RCC 7860 (cell line): ENCODE data around the gene ACKR3.

ENCODE experiments used
- DNase-seq: peaks from one replicate; pipeline ENCODE4 v3.0.0-alpha.2; 2015; ENCODE audit warnings: low spot score
- FAIRE-seq: peaks from 2 replicates; lab custom pipeline; 2012; peaks lifted over from hg19 to GRCh38; lab: Jason Lieb, UNC

ACKR3 gene

DNA sequence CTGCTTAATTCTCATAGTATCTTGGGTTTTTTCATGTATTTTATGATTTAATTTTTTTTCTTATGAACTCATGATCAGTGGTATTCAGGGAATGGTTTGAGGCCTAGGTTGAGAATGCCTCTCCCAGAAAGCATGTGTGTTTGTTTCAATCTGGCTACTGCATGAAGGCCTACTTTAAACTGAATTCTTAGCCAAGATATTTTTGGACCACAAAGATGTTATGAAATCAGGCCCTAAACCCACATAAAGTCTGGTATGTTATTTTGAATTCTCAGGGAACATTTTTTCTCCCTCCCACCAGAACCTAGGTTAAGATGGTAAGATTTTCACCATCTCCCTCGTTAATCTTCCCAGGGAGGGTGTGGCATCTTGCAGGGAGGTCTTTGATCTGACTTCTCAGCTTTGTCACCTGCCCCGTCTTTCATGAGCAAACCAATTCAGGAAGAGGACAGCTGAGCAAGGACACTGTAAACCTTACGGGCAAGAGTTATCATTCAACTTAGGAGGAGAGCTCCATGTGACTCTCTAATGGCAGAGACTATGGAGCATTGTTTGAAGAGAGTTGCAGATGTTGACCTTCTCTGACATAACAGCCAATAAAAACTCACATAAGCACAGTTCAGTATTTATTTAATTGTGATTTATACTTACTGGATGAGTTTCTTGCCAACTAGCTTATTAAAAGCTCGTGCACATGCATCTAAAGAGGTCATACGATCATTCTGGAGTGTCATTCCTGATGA is 21.3 kb upstream of the ACKR3 start:
- FAIRE-seq = no peak

DNA sequence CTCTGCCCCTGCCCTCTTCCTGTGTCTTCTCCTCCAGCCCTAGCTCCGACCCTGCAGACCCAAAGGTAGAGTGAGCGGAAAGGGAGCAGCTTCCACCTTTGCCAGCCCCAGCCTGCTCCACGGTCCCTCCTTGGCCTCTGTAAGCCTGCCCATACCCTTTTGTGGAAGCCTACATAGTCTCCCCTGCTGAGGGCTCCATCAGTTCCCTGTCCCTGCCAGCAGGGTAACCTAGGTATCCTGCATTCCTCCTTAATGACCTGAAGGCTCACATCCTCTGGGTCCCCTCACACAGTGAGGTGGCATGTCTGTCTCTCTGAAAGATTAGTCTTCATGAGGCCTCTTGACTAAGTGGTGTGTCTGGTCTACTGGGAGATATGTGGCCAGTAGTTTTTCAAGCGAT is 20.5 kb upstream of the ACKR3 start:
- DNase-seq (no peak), FAIRE-seq (no peak)

More for the DNA sequence above, 21.3 kb upstream of the ACKR3 start:
- DNase-seq = no peak

DNA sequence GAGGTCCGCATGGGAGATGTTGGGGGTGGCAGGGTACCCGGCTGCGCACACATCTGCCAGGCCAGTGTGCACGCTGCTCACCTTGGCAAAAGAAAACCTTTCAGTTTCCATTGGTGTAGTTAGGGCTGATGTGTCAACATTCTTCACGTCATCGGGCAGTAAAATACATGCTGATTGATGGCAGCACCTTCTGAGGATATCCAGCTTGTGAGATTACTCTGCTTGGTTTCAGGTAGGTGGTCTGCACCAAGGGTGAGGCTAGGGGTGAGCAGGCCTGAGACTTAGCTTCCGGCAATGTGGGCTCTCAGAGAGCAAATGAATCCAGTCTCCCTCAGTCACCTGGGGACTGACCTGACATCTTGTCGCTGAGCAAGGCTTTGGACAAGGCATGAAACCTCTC is 19.3 kb upstream of the ACKR3 start:
- DNase-seq (no peak), FAIRE-seq (no peak)

GRCh38 chr2:236550701-236551465 is 18.7 kb upstream of the ACKR3 start:
- no peak for DNase-seq
- no peak for FAIRE-seq

DNA sequence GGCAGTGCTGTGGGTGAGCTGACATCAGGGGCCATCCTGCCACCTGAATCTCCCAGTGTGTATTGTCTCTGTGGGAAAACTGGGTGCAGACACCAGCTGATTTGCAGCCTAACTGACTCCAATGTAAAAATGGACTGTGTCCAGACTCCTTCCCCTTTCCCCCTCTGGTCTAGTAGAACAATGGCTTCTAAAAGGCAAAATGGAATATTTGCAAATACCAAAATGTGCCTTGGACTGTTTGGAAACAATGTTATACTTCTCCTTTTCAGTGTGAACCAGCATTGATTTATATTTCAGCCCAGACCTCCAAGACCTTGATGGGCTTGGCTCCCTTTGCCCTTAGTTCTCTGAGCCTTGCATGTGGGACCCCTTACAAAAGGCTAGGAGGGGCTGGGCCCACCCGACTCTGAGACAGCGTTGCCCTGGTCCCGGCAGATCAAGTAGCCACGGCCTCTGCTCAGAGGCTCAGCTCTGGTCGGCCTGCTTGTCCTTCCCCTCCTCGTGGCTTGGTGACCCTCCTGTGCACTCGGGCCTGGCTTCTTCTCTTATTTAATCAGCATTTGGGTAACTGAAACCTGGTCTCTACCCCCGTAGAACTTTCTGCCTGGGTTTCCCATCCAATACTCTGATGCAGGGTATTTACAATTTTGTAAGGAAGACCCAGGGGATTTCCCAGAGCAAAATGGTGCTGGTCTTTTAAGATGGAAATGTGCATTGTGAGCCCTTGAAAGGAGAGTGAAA is 18.0 kb upstream of the ACKR3 start:
- FAIRE-seq (no peak), DNase-seq (no peak)

DNA sequence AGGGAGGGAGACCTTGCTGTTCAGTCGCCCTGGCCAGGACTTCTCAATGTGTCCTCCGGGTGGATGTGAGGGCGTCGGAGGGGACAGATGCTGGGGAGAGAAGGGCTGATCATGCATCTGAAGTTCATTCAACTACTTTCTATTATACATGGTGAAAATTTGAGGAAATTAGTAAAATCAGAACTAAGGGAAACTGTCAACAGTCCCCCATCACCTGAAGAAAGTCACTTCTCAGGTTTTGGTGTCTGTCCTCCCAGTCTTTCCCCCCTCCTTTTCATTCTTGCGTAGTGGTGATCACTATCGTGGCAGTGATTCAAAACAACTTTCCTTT is 17.4 kb upstream of the ACKR3 start:
- no peak for FAIRE-seq

GRCh38 chr2:236552581-236553363 is 16.9 kb upstream of the ACKR3 start:
- FAIRE-seq (no peak), DNase-seq (no peak)

More for the DNA sequence above, 17.4 kb upstream of the ACKR3 start:
- DNase-seq = no peak

DNA sequence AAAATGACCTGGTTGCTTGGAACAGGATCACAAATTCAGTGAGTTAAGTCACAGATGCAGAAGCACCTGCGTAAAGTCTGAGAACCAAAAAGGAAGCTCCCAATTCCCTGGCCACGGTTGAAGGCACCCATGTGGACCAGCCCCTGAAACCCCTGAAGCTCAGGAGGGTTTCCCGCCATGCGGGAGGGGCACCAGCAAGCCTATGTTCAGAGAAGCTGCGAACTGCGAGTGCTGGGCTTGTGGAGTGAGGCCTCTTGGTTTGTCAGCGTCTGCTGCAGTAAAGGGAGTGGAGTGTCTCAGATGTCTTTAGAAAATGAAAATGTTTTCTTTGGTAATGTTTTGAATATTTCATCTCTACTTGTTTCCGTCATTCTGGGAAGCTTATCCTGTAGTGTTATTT is 16.1 kb upstream of the ACKR3 start:
- no peak for FAIRE-seq
- DNase-seq = no peak

DNA sequence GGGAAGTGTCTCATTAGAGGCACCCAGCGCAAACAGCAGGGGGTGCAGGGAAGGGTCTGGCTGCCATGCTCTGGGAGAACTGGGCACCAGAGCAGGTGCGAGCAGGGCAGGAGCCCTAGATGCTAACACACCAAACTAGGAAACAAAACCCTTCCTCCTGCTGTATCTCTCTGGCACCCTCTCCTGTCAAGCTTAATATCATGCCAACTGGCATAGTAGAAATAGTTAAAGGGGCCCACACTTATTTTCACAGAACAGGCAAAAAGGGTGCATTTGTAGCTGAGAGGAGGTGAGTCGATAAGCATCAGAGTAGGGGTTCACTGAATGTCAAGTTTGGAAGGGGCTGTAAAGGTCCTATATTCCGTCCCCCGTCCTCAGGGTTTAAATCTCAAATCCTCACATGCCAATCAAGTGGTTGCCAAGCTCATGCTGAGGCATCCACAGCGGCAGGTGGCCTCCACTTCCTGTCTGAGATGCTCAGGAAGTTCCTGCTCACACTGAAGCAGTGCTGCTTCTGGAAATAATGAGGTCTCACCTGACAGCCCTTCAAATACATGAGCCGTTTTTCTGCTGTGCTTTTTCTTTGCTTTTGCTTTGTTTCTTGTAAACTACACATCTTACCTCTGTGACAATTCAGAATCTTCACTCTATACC is 14.9 kb upstream of the ACKR3 start:
- FAIRE-seq (no peak), DNase-seq (no peak)

- FAIRE-seq = no peak
- no peak for DNase-seq
These were observed 14.1 kb upstream of the ACKR3 start for GRCh38 chr2:236555481-236555880.

GRCh38 chr2:236557306-236558030 is 12.2 kb upstream of the ACKR3 start:
- no peak for FAIRE-seq

GRCh38 chr2:236558036-236558435 is 11.6 kb upstream of the ACKR3 start:
- DNase-seq (no peak), FAIRE-seq (no peak)

More at GRCh38 chr2:236557306-236558030, 12.2 kb upstream of the ACKR3 start:
- no peak for DNase-seq

DNA sequence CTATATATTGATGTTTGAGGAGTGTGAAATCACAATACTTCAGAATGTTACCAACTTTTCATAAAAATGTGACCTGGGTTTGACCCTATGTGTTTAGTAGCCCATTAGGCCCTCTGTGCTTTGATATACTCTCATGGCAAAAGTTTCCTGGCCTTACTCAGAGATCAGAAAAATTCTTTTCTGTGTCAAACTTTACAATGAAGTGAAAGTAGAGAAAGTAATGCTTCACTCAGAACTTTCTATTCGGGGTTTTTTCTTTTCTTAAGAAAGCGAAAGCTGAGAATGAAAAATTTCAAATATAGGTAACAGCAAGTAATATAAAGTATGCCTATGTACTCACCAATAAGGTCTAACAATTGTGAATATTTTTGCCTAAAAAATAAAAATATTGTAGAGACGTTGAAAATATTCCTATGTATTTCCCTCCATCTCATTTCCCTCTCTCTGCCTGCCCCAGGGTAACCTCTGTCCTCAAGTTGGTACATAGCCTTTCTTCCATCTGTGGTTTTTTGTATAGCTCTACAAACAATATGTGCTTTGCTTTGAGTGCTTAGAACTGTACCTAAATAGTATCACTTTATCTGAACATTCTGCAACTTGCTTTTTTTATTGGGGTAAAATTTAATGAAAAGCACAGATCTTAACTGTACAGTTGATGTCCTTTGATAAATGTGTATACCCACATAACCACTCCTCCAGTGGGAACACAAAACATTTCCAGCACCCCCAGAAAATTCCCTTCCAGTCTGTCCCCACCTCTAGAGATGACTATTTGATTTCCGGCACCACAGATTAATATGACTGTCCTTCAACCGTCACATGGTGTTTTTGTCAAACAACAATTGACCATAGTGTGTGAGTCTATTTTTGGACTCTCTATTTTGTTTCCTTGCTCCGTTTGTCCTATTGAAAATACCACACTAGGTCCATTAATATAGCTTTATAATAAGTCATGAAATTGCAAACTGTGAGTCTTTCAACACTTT is 10.3 kb upstream of the ACKR3 start:
- DNase-seq = no peak
- FAIRE-seq = no peak

GRCh38 chr2:236561874-236562273 is 7.8 kb upstream of the ACKR3 start:
- DNase-seq = no peak
- no peak for FAIRE-seq

GRCh38 chr2:236562434-236562833 is 7.2 kb upstream of the ACKR3 start:
- FAIRE-seq (no peak), DNase-seq (no peak)

GRCh38 chr2:236563953-236564352 is 5.7 kb upstream of the ACKR3 start:
- no peak for FAIRE-seq
- no peak for DNase-seq

DNA sequence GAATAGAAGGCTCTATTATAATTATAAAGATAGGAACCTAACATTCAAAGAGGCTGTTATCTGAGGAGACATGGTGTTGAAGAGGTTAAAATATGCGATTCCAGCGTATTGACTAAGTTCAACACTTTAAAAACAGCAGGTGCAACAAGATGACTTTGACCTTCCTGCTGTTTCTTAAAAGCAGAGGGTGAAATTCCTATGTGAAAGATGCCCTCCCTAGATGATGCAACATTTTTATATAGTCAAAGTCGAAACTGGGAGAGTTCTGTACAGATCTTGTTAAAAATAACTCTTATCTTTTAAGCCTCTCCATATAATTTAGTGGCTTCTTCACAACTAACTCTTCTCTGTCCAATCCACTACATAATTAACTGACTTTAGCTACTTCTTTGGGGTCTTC is 4.4 kb upstream of the ACKR3 start:
- DNase-seq = no peak

DNA sequence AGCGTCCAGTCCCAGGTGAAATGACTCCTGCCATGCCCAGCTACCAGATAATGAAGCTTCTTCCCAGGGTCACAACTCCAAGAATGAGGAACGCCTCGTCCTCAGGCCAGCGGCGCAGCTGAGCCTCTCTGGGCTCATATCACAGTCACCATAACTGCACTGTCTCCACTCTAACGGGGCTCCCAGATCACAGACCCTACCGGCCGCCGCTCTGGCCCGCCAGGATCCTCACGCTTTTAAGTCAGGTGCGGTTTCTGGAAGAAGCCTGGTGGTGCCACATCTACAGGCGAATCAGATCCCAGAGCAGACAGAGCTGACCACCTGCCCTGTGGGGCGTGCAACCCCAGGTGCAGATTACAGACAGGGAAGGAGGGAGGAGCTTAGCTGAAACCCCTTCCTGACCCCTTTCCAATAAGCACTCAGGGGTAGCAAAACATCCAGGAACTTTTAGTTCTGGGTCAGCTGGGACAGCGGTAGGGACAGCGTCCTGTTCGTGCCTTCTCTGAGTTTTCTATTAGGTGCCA is 3.7 kb upstream of the ACKR3 start:
- FAIRE-seq = no peak
- no peak for DNase-seq

More for the DNA sequence above, 4.4 kb upstream of the ACKR3 start:
- no peak for FAIRE-seq
